PC-3 (cell line): Measurements from ENCODE around the gene PROCA1.

Experiments used
- EZH2phosphoT487 ChIP-seq: fragments of 300-600 bp; sonication (generic); IDR thresholded peaks from 2 replicates; pipeline ENCODE4 v1.6.1; 2018; ENCODE audit warnings: mild to moderate bottlenecking, antibody characterized with exemption, low read length, borderline replicate concordance
- TF ChIP-seq, protein P1 (sequence below): fragments of 300-600 bp; sonication (generic); conservative IDR thresholded peaks from 2 replicates; pipeline ENCODE4 v1.5.1; 2017; ENCODE audit warnings: antibody characterized with exemption, low read depth, mild to moderate bottlenecking, low read length

DNA sequence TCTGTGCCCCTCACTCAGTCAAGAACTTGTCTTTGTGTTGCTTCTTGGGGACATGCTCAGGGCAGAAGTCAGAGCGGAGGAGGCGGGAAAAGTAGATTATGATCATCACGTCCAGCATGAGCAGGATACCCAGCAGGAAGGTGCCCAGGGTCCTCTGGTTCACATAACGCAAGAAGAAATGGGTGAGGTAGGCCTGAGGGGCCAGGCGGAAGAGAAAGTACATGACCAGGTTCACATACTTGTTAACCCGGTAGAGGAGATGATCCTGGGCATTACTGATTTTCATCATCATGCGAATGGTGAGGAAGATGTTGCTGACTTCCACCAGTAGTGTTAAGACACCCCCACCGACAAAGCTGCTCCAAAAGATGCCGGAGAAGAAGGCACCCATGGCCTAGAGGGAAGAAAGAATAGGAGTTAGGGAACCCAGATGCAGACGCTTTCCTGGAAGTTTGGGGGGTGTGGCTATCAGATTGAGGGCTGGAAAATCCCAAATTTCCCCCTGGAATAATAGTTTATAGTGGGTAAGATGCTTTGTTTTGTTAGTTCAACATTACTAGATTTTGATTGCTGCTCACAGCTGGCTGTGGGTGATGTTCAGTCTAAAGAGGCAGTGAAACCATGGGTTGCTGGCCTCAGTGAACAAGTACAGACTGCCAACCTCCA, 12.9 kb upstream of the PROCA1 start:
- TF ChIP-seq, protein P1, sequence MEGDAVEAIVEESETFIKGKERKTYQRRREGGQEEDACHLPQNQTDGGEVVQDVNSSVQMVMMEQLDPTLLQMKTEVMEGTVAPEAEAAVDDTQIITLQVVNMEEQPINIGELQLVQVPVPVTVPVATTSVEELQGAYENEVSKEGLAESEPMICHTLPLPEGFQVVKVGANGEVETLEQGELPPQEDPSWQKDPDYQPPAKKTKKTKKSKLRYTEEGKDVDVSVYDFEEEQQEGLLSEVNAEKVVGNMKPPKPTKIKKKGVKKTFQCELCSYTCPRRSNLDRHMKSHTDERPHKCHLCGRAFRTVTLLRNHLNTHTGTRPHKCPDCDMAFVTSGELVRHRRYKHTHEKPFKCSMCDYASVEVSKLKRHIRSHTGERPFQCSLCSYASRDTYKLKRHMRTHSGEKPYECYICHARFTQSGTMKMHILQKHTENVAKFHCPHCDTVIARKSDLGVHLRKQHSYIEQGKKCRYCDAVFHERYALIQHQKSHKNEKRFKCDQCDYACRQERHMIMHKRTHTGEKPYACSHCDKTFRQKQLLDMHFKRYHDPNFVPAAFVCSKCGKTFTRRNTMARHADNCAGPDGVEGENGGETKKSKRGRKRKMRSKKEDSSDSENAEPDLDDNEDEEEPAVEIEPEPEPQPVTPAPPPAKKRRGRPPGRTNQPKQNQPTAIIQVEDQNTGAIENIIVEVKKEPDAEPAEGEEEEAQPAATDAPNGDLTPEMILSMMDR, result no peak
- no peak for TF ChIP-seq EZH2phosphoT487
